ENCODE measurements around the gene ELOVL6.
"Not testable (repeated sequence)": the region's sequence is repeated elsewhere in the genome, so short reads cannot be mapped to it uniquely, and the experiment has no call there.

Gene ELOVL6

DNA sequence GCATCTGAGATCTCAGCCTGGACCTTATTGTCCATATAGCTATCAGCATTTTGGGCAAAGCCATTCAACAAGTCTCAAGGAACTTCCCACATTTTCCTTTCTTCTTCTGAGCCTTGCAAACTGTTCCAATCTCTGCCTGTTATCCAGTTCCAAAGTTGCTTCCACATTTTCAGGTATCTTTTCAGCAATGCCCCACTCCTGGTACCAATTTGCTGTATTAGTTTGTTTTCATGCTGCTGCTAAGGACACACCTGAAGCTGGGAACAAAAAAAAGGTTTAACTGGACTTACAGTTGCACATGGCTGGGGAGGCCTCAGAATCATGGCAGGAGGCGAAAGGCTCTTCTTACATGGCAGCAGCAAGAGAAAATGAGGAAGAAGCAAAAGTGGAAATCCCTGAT is 20.5 kb upstream of the ELOVL6 start:
- not testable (repeated sequence) for H3K9me3 ChIP-seq (ENCODE audit: control insufficient read depth, low read length); H3K36me3 ChIP-seq (ENCODE audit: control insufficient read depth, insufficient read depth, low read length); H3K4me3 ChIP-seq (ENCODE audit: insufficient read depth, low read depth, low read length); H3K27me3 ChIP-seq (ENCODE audit: control insufficient read depth, insufficient read depth, low read length, poor library complexity, severe bottlenecking); H3K27ac ChIP-seq (ENCODE audit: insufficient read depth, low read depth, low read length, poor library complexity, severe bottlenecking); H3K4me1 ChIP-seq (ENCODE audit: control insufficient read depth, insufficient read depth, low read length)
- 96 to 100% methylated on average over 1 of the region's 1 CpG for WGBS, 2 experiments

DNA sequence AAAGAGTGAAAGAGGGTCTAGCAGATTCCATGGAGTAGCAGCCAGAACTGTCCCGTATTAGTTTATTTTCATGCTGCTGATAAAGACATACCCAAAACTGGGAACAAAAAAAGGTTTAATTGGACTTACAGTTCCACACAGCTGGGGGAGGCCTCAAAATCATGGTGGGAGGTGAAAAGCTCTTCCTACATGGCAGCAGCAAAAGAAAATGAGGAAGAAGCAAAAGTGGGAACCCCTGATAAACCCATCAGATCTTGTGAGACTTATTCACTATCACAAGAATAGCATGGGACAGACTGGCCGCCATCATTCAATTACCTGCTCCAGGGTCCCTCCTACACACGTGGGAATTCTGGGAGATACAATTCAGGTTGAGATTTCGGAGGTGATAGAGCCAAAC is 18.8 kb upstream of the ELOVL6 start:
- H3K4me1 ChIP-seq (ENCODE audit: control insufficient read depth, insufficient read depth, low read length); H3K9me3 ChIP-seq (ENCODE audit: control insufficient read depth, low read length); H3K27ac ChIP-seq (ENCODE audit: insufficient read depth, low read depth, low read length, poor library complexity, severe bottlenecking); H3K36me3 ChIP-seq (ENCODE audit: control insufficient read depth, insufficient read depth, low read length); H3K27me3 ChIP-seq (ENCODE audit: control insufficient read depth, insufficient read depth, low read length, poor library complexity, severe bottlenecking); H3K4me3 ChIP-seq (ENCODE audit: insufficient read depth, low read depth, low read length): not testable (repeated sequence)
- 90 to 93% methylated on average over 4 of the region's 4 CpGs for WGBS, 2 experiments

DNA sequence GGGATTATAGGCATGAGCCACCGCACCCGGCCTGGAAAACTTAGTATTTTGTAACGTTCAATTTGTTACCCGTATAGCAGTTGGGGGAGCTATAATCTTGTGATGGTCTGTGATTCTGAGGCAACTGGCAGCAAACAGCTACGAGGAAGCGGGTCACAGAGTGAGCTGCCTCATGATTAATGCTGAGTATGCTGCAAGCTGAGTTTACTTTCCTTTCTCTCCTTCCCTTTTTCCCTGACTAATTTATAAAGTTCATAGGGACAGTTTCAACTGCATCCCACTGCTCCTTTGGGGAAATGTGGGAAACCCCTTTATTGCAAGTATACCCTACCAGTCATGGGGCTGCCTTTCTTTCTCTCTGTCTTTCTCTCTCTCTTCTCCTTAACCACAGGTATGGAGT is 17.7 kb upstream of the ELOVL6 start:
- H3K4me3 ChIP-seq (ENCODE audit: insufficient read depth, low read depth, low read length) = no peak overlapping the region
- no peaks in the 10 kb centered on the region for H3K9me3 ChIP-seq (ENCODE audit: control insufficient read depth, low read length)
- H3K27me3 ChIP-seq (ENCODE audit: control insufficient read depth, insufficient read depth, low read length, poor library complexity, severe bottlenecking) = no peaks in the 10 kb centered on the region
- H3K27ac ChIP-seq (ENCODE audit: insufficient read depth, low read depth, low read length, poor library complexity, severe bottlenecking) = no peak overlapping the region
- H3K4me1 ChIP-seq (ENCODE audit: control insufficient read depth, insufficient read depth, low read length) = no peaks in the 10 kb centered on the region
- no peaks in the 10 kb centered on the region for H3K36me3 ChIP-seq (ENCODE audit: control insufficient read depth, insufficient read depth, low read length)
- 91 to 96% methylated on average over 6 of the region's 6 CpGs for WGBS, 2 experiments

DNA sequence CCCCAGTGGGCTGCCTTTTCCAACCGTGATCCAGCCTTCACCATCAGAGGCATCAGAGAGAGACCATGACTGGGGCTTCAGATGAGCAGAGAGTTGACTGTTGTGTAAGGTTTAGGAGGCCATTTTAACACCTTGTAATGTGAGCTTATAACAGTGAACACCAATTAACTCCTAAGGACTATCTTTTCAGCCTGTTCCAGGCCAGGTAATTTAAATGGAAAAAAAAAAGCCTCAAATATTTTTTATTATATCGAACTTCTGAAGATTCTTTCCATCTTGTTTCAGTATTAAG is 13.3 kb upstream of the ELOVL6 start:
- H3K27ac ChIP-seq (ENCODE audit: insufficient read depth, low read depth, low read length, poor library complexity, severe bottlenecking) = no peak overlapping the region
- H3K4me1 ChIP-seq (ENCODE audit: control insufficient read depth, insufficient read depth, low read length) = no peaks in the 10 kb centered on the region
- no peaks in the 10 kb centered on the region for H3K36me3 ChIP-seq (ENCODE audit: control insufficient read depth, insufficient read depth, low read length)
- no peak overlapping the region for H3K4me3 ChIP-seq (ENCODE audit: insufficient read depth, low read depth, low read length)
- WGBS, 2 experiments = 56 to 61% methylated on average over 1 of the region's 2 CpGs
- no peaks in the 10 kb centered on the region for H3K9me3 ChIP-seq (ENCODE audit: control insufficient read depth, low read length)
- no peaks in the 10 kb centered on the region for H3K27me3 ChIP-seq (ENCODE audit: control insufficient read depth, insufficient read depth, low read length, poor library complexity, severe bottlenecking)

DNA sequence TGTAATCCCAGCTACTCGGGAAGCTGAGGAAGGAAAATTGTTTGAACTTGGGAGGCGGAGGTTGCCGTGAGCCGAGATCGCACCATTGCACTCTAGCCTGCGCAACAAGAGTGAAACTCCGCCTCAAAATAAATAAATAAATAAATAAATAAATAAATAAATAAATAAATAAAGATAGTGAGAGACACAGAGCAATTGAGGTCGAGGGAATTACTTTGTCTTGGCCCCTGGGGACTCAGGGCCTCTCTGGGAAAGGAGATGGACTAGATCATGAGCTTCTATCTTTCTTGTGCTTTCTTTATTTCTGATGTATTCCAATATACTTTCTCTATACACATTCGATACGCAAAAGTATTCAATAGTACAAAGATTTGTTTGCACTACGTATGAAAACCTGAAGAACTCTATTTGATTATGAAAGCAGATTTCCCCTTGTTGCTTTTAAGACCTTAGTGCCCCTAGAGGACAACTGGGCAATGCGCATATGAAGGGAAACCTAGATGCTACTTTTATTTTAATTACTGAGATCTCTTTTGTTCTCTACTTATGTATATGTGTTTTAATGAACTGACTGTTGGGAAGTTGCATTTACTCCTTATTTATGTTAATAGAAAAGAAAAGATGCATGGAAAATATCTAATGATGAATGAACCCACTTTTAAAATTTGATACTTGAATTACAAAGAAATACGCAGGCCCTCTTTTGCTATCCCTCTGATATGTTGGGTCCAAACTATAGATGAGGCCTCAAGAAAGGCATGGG is 12.8 kb upstream of the ELOVL6 start:
- H3K36me3 ChIP-seq (ENCODE audit: control insufficient read depth, insufficient read depth, low read length) = no peaks in the 10 kb centered on the region
- WGBS, 2 experiments = 89 to 91% methylated on average over 9 to 11 of the region's 13 CpGs
- no peak overlapping the region for H3K4me3 ChIP-seq (ENCODE audit: insufficient read depth, low read depth, low read length)
- H3K4me1 ChIP-seq (ENCODE audit: control insufficient read depth, insufficient read depth, low read length) = no peaks in the 10 kb centered on the region
- no peak overlapping the region for H3K27ac ChIP-seq (ENCODE audit: insufficient read depth, low read depth, low read length, poor library complexity, severe bottlenecking)
- H3K27me3 ChIP-seq (ENCODE audit: control insufficient read depth, insufficient read depth, low read length, poor library complexity, severe bottlenecking) = no peaks in the 10 kb centered on the region
- no peaks in the 10 kb centered on the region for H3K9me3 ChIP-seq (ENCODE audit: control insufficient read depth, low read length)

DNA sequence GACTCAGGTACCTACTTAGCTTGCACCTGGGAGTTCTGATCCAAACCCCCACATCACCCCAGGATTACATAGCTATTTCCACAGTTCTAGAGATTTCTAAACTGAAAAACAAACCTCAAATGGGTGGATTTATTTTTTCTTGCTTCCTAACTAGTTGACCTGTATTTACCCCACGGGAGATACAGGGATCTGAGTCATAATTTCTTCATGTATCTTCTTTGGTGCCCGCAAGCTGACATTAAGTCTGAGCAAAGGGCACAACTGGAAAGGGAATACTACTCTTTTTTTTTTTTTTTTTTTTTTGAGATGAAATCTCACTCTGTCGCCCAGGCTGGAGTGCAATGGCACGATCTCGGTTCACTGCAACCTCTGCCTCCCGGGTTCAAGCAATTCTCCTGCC is 10.0 kb upstream of the ELOVL6 start:
- 94 to 95% methylated on average over 6 of the region's 6 CpGs for WGBS, 2 experiments
- no peaks in the 10 kb centered on the region for H3K9me3 ChIP-seq (ENCODE audit: control insufficient read depth, low read length)
- H3K27me3 ChIP-seq (ENCODE audit: control insufficient read depth, insufficient read depth, low read length, poor library complexity, severe bottlenecking) = no peaks in the 10 kb centered on the region
- H3K4me1 ChIP-seq (ENCODE audit: control insufficient read depth, insufficient read depth, low read length) = no peaks in the 10 kb centered on the region
- no peak overlapping the region for H3K27ac ChIP-seq (ENCODE audit: insufficient read depth, low read depth, low read length, poor library complexity, severe bottlenecking)
- no peaks in the 10 kb centered on the region for H3K36me3 ChIP-seq (ENCODE audit: control insufficient read depth, insufficient read depth, low read length)
- H3K4me3 ChIP-seq (ENCODE audit: insufficient read depth, low read depth, low read length) = no peak overlapping the region

DNA sequence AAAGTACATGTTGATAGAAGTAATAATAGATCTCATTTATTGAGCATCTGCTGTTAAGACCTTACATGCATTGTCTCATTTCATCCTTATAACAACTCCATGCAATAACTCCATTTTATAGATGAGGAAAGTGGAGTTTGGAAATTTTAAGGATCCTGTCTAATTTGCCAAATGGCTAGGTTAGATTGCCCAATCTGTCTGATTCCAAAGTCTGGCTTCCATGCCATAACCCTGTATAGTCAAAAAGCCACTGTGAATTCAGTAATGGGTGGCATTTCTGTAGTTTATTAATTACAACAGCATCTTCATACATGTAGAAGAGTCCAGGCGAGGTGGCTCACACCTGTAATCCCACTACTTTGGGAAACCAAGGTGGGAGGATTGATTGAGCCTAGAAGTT is 8.8 kb upstream of the ELOVL6 start:
- H3K4me1 ChIP-seq (ENCODE audit: control insufficient read depth, insufficient read depth, low read length) = no peaks in the 10 kb centered on the region
- H3K36me3 ChIP-seq (ENCODE audit: control insufficient read depth, insufficient read depth, low read length) = no peaks in the 10 kb centered on the region
- H3K4me3 ChIP-seq (ENCODE audit: insufficient read depth, low read depth, low read length) = no peak overlapping the region
- H3K27me3 ChIP-seq (ENCODE audit: control insufficient read depth, insufficient read depth, low read length, poor library complexity, severe bottlenecking) = no peaks in the 10 kb centered on the region
- no peaks in the 10 kb centered on the region for H3K9me3 ChIP-seq (ENCODE audit: control insufficient read depth, low read length)
- 92% methylated on average over 1 of the region's 1 CpG; no CpG with 5 or more reads in 1 of the 2 experiments for WGBS, 2 experiments
- no peak overlapping the region for H3K27ac ChIP-seq (ENCODE audit: insufficient read depth, low read depth, low read length, poor library complexity, severe bottlenecking)

DNA sequence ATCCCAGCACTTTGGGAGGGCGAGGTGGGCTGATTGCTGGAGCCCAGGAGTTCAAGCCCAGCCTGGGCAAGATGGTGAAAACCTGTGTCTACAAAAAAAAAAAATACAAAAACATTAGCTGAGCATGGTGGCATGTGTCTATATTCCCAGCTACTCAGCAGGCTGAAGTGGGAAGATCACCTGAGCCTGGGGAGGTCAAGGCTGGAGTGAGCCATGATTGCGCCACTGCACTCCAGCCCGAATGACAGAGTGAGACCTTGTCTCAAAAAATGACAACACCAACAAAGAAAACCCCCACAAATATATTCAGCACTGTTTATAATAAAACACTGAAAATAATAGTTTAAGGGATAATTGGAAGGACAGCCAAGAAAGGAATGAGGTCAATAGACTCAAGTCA is 3.6 kb upstream of the ELOVL6 start:
- Histone ChIP-seq H3K27me3 (ENCODE audit: control insufficient read depth, insufficient read depth, low read length, poor library complexity, severe bottlenecking) (no peaks in the 10 kb centered on the region), H3K4me3 (ENCODE audit: insufficient read depth, low read depth, low read length) (no peak overlapping the region), H3K27ac (ENCODE audit: insufficient read depth, low read depth, low read length, poor library complexity, severe bottlenecking) (no peak overlapping the region), H3K9me3 (ENCODE audit: control insufficient read depth, low read length) (no peaks in the 10 kb centered on the region), H3K36me3 (ENCODE audit: control insufficient read depth, insufficient read depth, low read length) (no peaks in the 10 kb centered on the region), H3K4me1 (ENCODE audit: control insufficient read depth, insufficient read depth, low read length) (peaks cover 3% of the 10 kb centered on the region)
- WGBS, 2 experiments = 95 to 98% methylated on average over 3 of the region's 3 CpGs

DNA sequence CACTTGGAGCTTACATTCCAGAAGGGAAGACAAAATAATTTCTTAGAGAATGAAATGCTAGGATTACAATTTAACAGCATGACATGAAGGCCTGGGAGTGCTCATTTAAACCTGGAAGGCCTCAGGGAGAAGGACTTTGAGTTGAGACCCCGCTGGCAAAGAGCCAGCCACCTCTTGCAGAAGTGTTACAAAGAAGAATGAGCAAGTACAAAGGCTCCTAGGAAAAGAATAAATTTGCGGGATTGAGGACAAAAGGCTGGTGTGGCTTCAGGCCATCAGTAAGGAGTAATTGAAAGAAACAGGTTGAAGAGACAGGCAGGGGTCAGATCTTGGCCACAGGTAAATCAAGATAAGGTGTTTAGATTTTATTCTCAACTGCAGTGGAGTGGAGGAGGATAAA is 3.1 kb upstream of the ELOVL6 start:
- whole genome bisulfite sequencing, 2 experiments = 46 to 54% methylated on average over 2 of the region's 2 CpGs
- Histone ChIP-seq H3K36me3 (ENCODE audit: control insufficient read depth, insufficient read depth, low read length) (no peaks in the 10 kb centered on the region), H3K9me3 (ENCODE audit: control insufficient read depth, low read length) (no peaks in the 10 kb centered on the region), H3K27ac (ENCODE audit: insufficient read depth, low read depth, low read length, poor library complexity, severe bottlenecking) (no peak overlapping the region), H3K27me3 (ENCODE audit: control insufficient read depth, insufficient read depth, low read length, poor library complexity, severe bottlenecking) (no peaks in the 10 kb centered on the region), H3K4me3 (ENCODE audit: insufficient read depth, low read depth, low read length) (no peak overlapping the region), H3K4me1 (ENCODE audit: control insufficient read depth, insufficient read depth, low read length) (peaks cover 3% of the 10 kb centered on the region)

DNA sequence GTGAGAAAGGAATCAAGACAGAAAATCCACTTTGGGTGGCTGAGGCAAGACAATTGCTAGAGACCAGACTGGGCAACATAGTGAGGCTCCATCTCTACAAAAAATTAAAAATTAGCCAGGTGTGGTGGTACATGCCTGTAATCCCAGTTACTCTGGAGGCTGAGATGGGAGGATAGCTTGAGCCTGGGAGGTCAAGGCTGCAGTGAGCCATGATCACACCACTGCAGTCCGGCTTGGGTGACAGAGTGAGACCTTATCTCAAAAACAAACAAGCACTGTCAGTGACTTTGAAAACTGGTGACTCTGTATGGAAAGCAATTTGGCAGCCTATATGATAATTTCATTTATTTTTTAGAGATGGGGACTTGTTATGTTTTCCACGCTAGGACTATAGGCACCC is 2.3 kb upstream of the ELOVL6 start:
- H3K36me3 ChIP-seq (ENCODE audit: control insufficient read depth, insufficient read depth, low read length) = no peaks in the 10 kb centered on the region
- no peak overlapping the region for H3K4me3 ChIP-seq (ENCODE audit: insufficient read depth, low read depth, low read length)
- 93 to 94% methylated on average over 1 to 2 of the region's 2 CpGs for WGBS, 2 experiments
- H3K27me3 ChIP-seq (ENCODE audit: control insufficient read depth, insufficient read depth, low read length, poor library complexity, severe bottlenecking) = no peaks in the 10 kb centered on the region
- no peaks in the 10 kb centered on the region for H3K9me3 ChIP-seq (ENCODE audit: control insufficient read depth, low read length)
- no peak overlapping the region for H3K27ac ChIP-seq (ENCODE audit: insufficient read depth, low read depth, low read length, poor library complexity, severe bottlenecking)
- peaks cover 4% of the 10 kb centered on the region for H3K4me1 ChIP-seq (ENCODE audit: control insufficient read depth, insufficient read depth, low read length)

DNA sequence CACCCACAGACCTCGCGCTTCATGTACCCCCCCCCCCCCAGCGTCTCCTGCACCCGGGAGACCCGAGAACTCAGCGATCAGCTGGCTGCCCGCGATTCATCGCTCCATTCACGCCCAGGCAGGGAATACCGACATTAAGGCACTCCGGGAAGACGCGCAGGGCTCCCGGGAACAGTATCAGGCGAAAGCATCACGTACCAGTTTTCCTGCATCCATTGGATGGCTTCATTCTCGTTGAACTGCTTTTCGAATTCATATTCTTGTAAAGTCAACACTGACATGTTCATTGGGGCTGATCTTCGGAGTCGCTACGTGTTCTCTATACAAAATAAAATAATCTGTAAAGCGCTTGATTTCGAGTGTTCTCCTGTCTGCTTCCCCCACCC is 373 bp downstream of the ELOVL6 start:
- Histone ChIP-seq H3K9me3 (ENCODE audit: control insufficient read depth, low read length) (no peaks in the 10 kb centered on the region), H3K27ac (ENCODE audit: insufficient read depth, low read depth, low read length, poor library complexity, severe bottlenecking) (peak overlapping the region; percentile 86), H3K4me1 (ENCODE audit: control insufficient read depth, insufficient read depth, low read length) (peaks cover 16% of the 10 kb centered on the region), H3K36me3 (ENCODE audit: control insufficient read depth, insufficient read depth, low read length) (no peaks in the 10 kb centered on the region), H3K27me3 (ENCODE audit: control insufficient read depth, insufficient read depth, low read length, poor library complexity, severe bottlenecking) (no peaks in the 10 kb centered on the region), H3K4me3 (ENCODE audit: insufficient read depth, low read depth, low read length) (peak overlapping the region; percentile 76)
- WGBS, 2 experiments = 0% methylated on average over 24 of the region's 24 CpGs

Data from ectodermal cell (in vitro differentiated cells).